Heart right ventricle (tissue), 16 donors: ENCODE results near the gene PRKAR1B. TPM values are rescaled to one million over a fixed set of nuclear protein-coding genes. Genes with fewer than 3 reads are reported as not detected.

ENCODE experiments used
- ATAC-seq, 8 donors: fragments of 200-7000 bp; cut with Tn5 transposase; one replicate each; pipeline ENCODE4 v1.9.1; 2020; ENCODE audit warnings: mild to moderate bottlenecking in 8 of 8, moderate library complexity in 8 of 8, moderate number of reproducible peaks in 1 of 8
- DNase-seq, 2 donors: peaks; one replicate each; pipeline ENCODE4 v3.0.0-alpha.2; 2020
- H3K27ac ChIP-seq, 10 donors: fragments of 200-600 bp; sonication (generic) in 2 of 10; one replicate each; pipeline versions ENCODE4 v1.5.0 to v1.8.0; 2020 to 2022; ENCODE audit warnings: mild to moderate bottlenecking in 3 of 10
- H3K27me3 ChIP-seq, 7 donors: fragments of 200-600 bp; one replicate each; pipeline ENCODE4 v1.8.0; 2021 to 2022; ENCODE audit warnings: mild to moderate bottlenecking in 2 of 7
- H3K36me3 ChIP-seq, 9 donors: fragments of 200-600 bp; sonication (generic) in 1 of 9; one replicate each; pipeline versions ENCODE4 v1.5.0 to v1.8.0; 2020 to 2022; ENCODE audit warnings: mild to moderate bottlenecking in 2 of 9
- H3K4me1 ChIP-seq, 9 donors: fragments of 200-600 bp; sonication (generic) in 1 of 9; one replicate each; pipeline versions ENCODE4 v1.5.0 to v1.8.0; 2020 to 2022; ENCODE audit warnings: mild to moderate bottlenecking in 4 of 9
- H3K4me3 ChIP-seq, 10 donors: fragments of 200-600 bp; sonication (generic) in 2 of 10; one replicate each; pipeline versions ENCODE4 v1.5.0 to v1.8.0; 2020 to 2022; ENCODE audit warnings: mild to moderate bottlenecking in 7 of 10, moderate library complexity in 2 of 10
- H3K9me3 ChIP-seq, 11 donors: fragments of 200-600 bp in 10 of 11; sonication (generic) in 2 of 11; one replicate each; pipeline versions ENCODE4 v1.5.0 to v1.8.0; 2013 to 2022; ENCODE audit warnings: mild to moderate bottlenecking in 2 of 11, control low read depth in 1 of 11, moderate library complexity in 1 of 11
- WGBS, 2 donors: extraction: QIAGEN DNeasy Blood & Tissue Kit; methylation state at CpG; one replicate each; pipeline ENCODE4 v1.1.7; 2013; ENCODE audit warnings: inconsistent platforms in 1 of 2; 5-methylcytosine and 5-hydroxymethylcytosine counted together
- intact Hi-C, 10 donors: fragments of 100-400 bp; cut with DNase I; formaldehyde crosslinking; loops; one replicate each; pipeline versions ENCODE4 v1.11.1 to v1.14.2; 2022
- polyA plus RNA-seq, 2 donors: library from polyadenylated mRNA; stranded (reverse); fragments of 200-250 nt; gene quantifications; one replicate each; pipeline ENCODE4 v1.2.3, GENCODE V29; 2013
- total RNA-seq, 10 donors: library from RNA; stranded (reverse); fragmentation: NEBNext Ultra II Directional in 3 of 10; extraction: Animal tissue kit (Norgen Biotek cat#: 25700) in 3 of 10; gene quantifications; one replicate each; pipeline versions ENCODE4 v1.2.1 to v1.2.4, GENCODE V29; 2021 to 2023
- TF ChIP-seq, protein P1 (sequence below), 9 donors: fragments of 200-600 bp; sonication (generic) in 2 of 9; IDR thresholded peaks; one replicate each; pipeline versions ENCODE4 v1.5.0 to v1.8.0; 2021 to 2022; ENCODE audit warnings: antibody characterized with exemption in 9 of 9, mild to moderate bottlenecking in 5 of 9, moderate library complexity in 1 of 9
- donor health status: Arrhythmogenic right ventricular cardiomyopathy.
- donor health status: ischemic (EF 13 %, LVEDD 7.1; RV severe dilation, severe dysfunction).
- donor health status: healthy with polysubstance abuse.
- donor health status: DM: no; HTN: yes; CAD: no.
- donor health status: DM: no; HTN: no; CAD: no.
- donor health status: ischemic (EF 25% LVEDD 6.9; RV normal size, moderate dysfunction).
- donor health status: ischemic (EF 25% LVEDD 5.7; RV mildly dilated, moderate dysfunction).
- donor health status: healthy.
- donor health status: DM: yes; HTN: yes; CAD: no.
- donor health status: Ischemic cardiomyopathy.
- donor health status: ischemic (EF 35%, LVEDD 5.7; RV mildly dilated, moderate dysfunction).
- donor health status: nonischemic (EF 11% LVEDD 7.7; RV severe dilation, severe dysfunction).
- donor health status: DM: yes; HTN: yes; CAD: no.
- donor health status: PGD.
- donor health status: ischemic (EF 29% LVEDD 5.4; RV normal size, mild dysfunction).
- donor health status: nonischemic (EF 23%, LVEDD 6.1; RV moderate dilation, normal function).

PRKAR1B gene
- total and polyA plus RNA-seq, 12 donors: 5.0 to 24.5 (median 20.6) TPM

DNA sequence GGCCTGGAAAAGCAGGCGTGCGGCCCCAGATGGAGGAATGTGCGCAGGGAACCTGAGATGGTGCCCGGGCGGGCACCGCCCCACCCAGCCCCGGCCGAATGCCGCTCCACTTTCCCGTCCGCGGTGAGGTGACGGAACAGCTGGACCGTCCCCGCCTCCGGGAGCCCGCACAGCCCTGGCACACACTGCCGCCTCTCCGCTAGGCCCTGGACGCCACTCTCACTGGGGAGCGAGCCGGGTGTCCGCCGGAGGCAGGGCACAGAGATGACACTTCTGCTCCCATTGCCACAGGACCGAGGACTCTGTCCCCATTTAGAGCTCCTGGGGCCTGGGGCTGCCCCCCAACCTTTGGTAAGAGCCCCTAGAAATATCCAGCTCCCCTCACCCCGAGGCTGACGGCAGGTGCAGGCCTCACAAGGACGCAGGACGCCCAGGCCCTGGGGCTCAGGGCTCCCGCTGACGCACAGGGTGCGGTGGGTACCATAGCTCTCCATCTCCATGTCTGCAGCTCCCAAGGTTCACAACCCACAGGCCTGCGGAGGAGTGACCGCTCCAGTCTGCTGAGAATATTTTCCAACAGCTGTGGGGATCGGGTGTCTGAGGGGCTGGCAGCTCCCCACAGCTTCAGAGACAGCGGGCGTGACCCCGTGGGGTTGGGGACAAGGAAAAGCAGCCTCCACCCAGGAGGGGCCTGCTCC lies 155.2 kb downstream of the PRKAR1B start:
- H3K27ac ChIP-seq: no peak overlapping the region
- intact Hi-C loops: no loop called here
- WGBS, 2 donors: 97 to 98% methylated on average over 30 to 38 of the region's 38 CpGs
- no peaks in the 10 kb centered on the region for H3K9me3 ChIP-seq
- ATAC-seq: no peak
- no peaks in the 10 kb centered on the region for H3K27me3 ChIP-seq
- H3K36me3 ChIP-seq: no peaks in the 10 kb centered on the region
- TF ChIP-seq, protein P1, sequence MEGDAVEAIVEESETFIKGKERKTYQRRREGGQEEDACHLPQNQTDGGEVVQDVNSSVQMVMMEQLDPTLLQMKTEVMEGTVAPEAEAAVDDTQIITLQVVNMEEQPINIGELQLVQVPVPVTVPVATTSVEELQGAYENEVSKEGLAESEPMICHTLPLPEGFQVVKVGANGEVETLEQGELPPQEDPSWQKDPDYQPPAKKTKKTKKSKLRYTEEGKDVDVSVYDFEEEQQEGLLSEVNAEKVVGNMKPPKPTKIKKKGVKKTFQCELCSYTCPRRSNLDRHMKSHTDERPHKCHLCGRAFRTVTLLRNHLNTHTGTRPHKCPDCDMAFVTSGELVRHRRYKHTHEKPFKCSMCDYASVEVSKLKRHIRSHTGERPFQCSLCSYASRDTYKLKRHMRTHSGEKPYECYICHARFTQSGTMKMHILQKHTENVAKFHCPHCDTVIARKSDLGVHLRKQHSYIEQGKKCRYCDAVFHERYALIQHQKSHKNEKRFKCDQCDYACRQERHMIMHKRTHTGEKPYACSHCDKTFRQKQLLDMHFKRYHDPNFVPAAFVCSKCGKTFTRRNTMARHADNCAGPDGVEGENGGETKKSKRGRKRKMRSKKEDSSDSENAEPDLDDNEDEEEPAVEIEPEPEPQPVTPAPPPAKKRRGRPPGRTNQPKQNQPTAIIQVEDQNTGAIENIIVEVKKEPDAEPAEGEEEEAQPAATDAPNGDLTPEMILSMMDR (IDR thresholded peaks at IDR 0.05): no peak
- DNase-seq: no peak
- no peak overlapping the region for H3K4me3 ChIP-seq
- peaks cover 9 to 26% (median 17%) of the 10 kb centered on the region in 9 donors for H3K4me1 ChIP-seq

DNA sequence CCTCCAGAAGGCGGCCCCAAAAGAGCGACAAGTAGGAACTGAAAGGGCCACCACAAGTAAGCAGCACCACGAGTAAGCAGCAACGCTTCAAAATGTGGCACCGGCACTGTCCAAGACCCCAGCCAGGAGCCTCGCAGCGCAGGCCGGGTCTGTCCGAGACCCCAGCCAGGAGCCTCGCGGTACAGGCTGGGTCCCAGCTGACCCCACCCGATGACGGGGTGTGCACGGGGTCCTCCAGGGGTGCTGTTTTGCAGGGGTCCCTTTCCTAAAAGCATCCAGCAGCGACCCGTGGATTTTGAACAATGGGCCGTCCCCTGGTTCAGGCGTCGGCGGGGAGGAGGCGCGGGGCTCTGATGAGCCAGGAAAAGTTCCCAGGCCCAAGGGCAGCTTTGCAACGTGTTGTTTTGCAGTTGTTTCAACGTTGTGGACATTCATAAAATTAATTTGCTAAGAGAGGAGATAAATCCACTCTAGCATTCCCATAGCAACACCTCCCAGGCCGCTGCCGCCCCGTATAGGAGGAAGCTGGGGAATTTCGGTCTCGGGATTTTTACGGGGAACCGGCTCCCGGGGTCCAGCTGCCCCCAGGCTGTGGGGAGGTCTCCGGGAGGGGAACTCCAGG lies 155.9 kb downstream of the PRKAR1B start:
- Histone ChIP-seq H3K27ac (no peak overlapping the region), H3K9me3 (no peaks in the 10 kb centered on the region), H3K27me3 (no peaks in the 10 kb centered on the region), H3K4me3 (no peak overlapping the region), H3K4me1 (peaks cover 9 to 26% (median 17%) of the 10 kb centered on the region in 9 donors), H3K36me3 (no peaks in the 10 kb centered on the region)
- ATAC-seq: no peak
- TF ChIP-seq, protein P1 (IDR thresholded peaks at IDR 0.05): no peak
- 93 to 95% methylated on average over 33 of the region's 33 CpGs for WGBS, 2 donors
- intact Hi-C loops: no loop called here
- no peak for DNase-seq

DNA sequence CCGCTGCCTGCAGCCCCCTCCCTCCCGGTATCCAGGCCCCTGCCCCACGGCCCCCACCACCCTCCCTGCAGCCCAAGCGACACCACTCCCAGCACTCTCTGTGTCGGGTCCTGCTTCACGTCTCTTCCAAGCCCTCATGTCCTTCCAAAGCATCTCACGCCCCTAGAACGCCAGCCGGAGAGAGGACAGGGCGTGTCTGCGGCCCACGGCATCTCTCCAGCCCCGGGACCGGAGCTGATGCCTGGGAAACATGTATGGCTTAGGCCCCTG lies 156.3 kb downstream of the PRKAR1B start:
- H3K9me3 ChIP-seq: no peaks in the 10 kb centered on the region
- TF ChIP-seq, protein P1 (IDR thresholded peaks at IDR 0.05): no peak
- ATAC-seq (no peak), DNase-seq (no peak)
- intact Hi-C loops: no loop called here
- no peak overlapping the region for H3K4me3 ChIP-seq
- no peak overlapping the region for H3K27ac ChIP-seq
- H3K27me3 ChIP-seq: no peaks in the 10 kb centered on the region
- no peaks in the 10 kb centered on the region for H3K36me3 ChIP-seq
- H3K4me1 ChIP-seq: peaks cover 9 to 28% (median 17%) of the 10 kb centered on the region in 9 donors
- WGBS, 2 donors: 89 to 93% methylated on average over 14 of the region's 14 CpGs

DNA sequence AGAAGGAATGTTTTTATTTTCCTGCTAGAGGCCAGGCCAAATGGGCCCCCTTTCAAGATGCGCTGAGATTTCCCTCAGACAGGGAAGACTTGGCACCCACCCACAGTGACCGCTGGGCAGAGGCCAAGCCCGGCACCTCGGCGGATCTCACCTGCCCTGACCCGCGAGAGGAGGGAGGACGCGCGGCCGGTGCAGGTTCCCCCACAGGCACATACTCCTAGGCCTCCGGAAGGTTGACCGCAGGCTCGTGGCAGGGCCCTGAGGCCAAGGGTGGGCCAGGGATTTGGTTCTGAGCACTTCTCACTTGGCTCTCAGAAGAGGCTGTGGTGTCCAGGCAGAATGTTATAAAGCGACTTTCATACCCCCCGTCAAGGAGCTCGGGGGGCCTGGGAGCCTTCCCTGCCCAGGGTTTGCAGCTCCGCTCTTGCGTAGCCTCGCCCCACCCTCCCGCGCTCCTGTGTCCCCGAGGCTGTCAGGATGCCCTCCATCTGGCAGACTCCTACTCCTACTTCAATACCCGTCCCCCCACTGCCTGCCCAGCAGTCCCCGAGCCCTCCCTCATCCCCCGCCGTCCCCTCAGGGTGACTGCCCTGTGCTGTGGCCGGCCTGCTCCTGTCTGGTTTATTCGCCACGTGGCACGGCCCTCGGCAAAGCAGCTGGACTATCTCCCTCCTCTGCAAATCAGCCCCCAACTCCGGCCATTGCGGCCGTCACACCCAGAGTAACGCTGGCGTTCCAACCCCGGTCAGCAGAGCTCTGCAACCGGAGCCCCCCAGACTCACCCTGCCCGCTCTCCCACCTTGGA lies 156.9 kb downstream of the PRKAR1B start:
- peaks cover 9 to 33% (median 21%) of the 10 kb centered on the region in 9 donors for H3K4me1 ChIP-seq
- peak overlapping the region in 2 of 10 donors; percentile 75 to 88 for H3K27ac ChIP-seq
- H3K4me3 ChIP-seq: no peak overlapping the region
- WGBS, 2 donors: 91 to 92% methylated on average over 40 of the region's 40 CpGs
- intact Hi-C loops: no loop called here
- DNase-seq (no peak), ATAC-seq (no peak)
- no peaks in the 10 kb centered on the region for H3K9me3 ChIP-seq
- TF ChIP-seq, protein P1 (IDR thresholded peaks at IDR 0.05): no peak
- no peaks in the 10 kb centered on the region for H3K36me3 ChIP-seq
- H3K27me3 ChIP-seq: no peaks in the 10 kb centered on the region
